Pancreas (tissue), 10 donors: ENCODE data around the gene RPL28. TPM values are rescaled to one million over a fixed set of nuclear protein-coding genes. Genes with fewer than 3 reads are reported as not detected.
A peak's percentile ranks its signal among the peaks of the same experiment; 100 is the strongest.

ENCODE experiments used
- ATAC-seq, 4 donors: fragments of 200-7000 bp; cut with Tn5 transposase; one replicate each; pipeline versions ENCODE4 v1.8.0 to v1.9.1; 2020; ENCODE audit warnings: mild to moderate bottlenecking in 4 of 4, moderate library complexity in 4 of 4
- DNase-seq, 6 donors: peaks; one replicate each; pipeline ENCODE4 v3.0.0-alpha.2; 2020
- FAIRE-seq: peaks from 2 replicates; lab custom pipeline; 2012; peaks lifted over from hg19 to GRCh38; lab: Jason Lieb, UNC
- H3K27ac ChIP-seq, 4 donors: fragments of 200-600 bp; sonication (generic); 1 replicate in 3 of 4; 2 replicates in 1 of 4; pipeline versions ENCODE4 v1.5.0 to v1.8.0; 2020
- H3K27me3 ChIP-seq, 4 donors: fragments of 200-600 bp; one replicate each; pipeline ENCODE4 v1.8.0; 2021
- H3K36me3 ChIP-seq, 3 donors: fragments of 200-600 bp; sonication (generic) in 1 of 3; one replicate each; pipeline versions ENCODE4 v1.5.0 to v1.8.0; 2020 to 2021
- H3K4me1 ChIP-seq, 3 donors: fragments of 200-600 bp; one replicate each; pipeline ENCODE4 v1.8.0; 2021
- H3K4me3 ChIP-seq, 4 donors: fragments of 200-600 bp; sonication (generic) in 2 of 4; one replicate each; pipeline versions ENCODE4 v1.5.0 to v1.8.0; 2020 to 2021
- H3K9me3 ChIP-seq, 4 donors: fragments of 200-600 bp; one replicate each; pipeline ENCODE4 v1.8.0; 2021
- CTCF ChIP-seq, 4 donors: fragments of 200-600 bp; sonication (generic) in 3 of 4; IDR thresholded peaks; one replicate each; pipeline versions ENCODE4 v1.5.0 to v1.8.0; 2021; ENCODE audit warnings: antibody characterized with exemption in 4 of 4
- WGBS, 2 donors: extraction: QIAGEN DNeasy Blood & Tissue Kit; methylation state at CpG; one replicate each; pipeline ENCODE4 v1.1.7; 2013; 5-methylcytosine and 5-hydroxymethylcytosine counted together
- intact Hi-C, 3 donors: fragments of 100-400 bp; cut with DNase I; formaldehyde crosslinking; loops; one replicate each; pipeline versions ENCODE4 v1.11.1 to v1.14.2; 2022
- polyA plus RNA-seq, 2 donors: library from polyadenylated mRNA; stranded (reverse); fragments of 200-250 nt; gene quantifications; one replicate each; pipeline ENCODE4 v1.2.3, GENCODE V29; 2013
- total RNA-seq, 6 donors: library from RNA; stranded (reverse); fragmentation: NEBNext Ultra II Directional in 4 of 6; extraction: Animal tissue kit (Norgen Biotek cat#: 25700) in 4 of 6; gene quantifications; one replicate each; pipeline versions ENCODE4 v1.2.1 to v1.2.4, GENCODE V29; 2021 to 2023
- donor health status: healthy with polysubstance abuse.
- donor health status: DM: no; HTN: no; CAD: no; lungs with moderate emphysema.
- donor health status: DM: no; HTN: no; CAD: no.
- donor health status: control.
- donor health status: control.
- donor health status: Bipolar disorder and iron deficiency.
- donor health status: DM: yes; HTN: yes; CAD: no.
- donor health status: DM: no; HTN: no; CAD: no.
- donor health status: DM: no; HTN: no; CAD: no.
- donor health status: DM: yes; HTN: yes; CAD: no.

RPL28 gene
- total and polyA plus RNA-seq, 8 donors, result 420 to 1,198 (median 819) TPM

- DNase-seq, result peak in 1 of 6 donors; percentile 48
- H3K27me3 ChIP-seq, result peaks cover 0 to 2% (median 0%) of the 10 kb centered on the region in 4 donors
- 78% methylated on average over 22 of the region's 22 CpGs for WGBS, 2 donors
- no peak for TF ChIP-seq CTCF (IDR thresholded peaks at IDR 0.05)
- H3K4me1 ChIP-seq, result peaks cover 0 to 1% (median 0%) of the 10 kb centered on the region in 3 donors
- no peak for ATAC-seq
- H3K9me3 ChIP-seq, result no peaks in the 10 kb centered on the region
- no peak for FAIRE-seq
- H3K4me3 ChIP-seq, result no peak overlapping the region
- H3K36me3 ChIP-seq, result no peaks in the 10 kb centered on the region
- no peak overlapping the region for H3K27ac ChIP-seq
- intact Hi-C loops, result no loop called here
Measured at GRCh38 chr19:55348317-55349034, 37.3 kb upstream of the RPL28 start.

GRCh38 chr19:55350620-55351315 is 35.0 kb upstream of the RPL28 start:
- H3K4me3 ChIP-seq, result no peak overlapping the region
- WGBS, 2 donors, result 58 to 59% methylated on average over 11 of the region's 11 CpGs
- intact Hi-C loops, result no loop called here
- H3K36me3 ChIP-seq, result no peaks in the 10 kb centered on the region
- TF ChIP-seq CTCF (IDR thresholded peaks at IDR 0.05), result no peak
- no peak for DNase-seq
- no peak overlapping the region for H3K27ac ChIP-seq
- ATAC-seq, result no peak
- H3K9me3 ChIP-seq, result no peaks in the 10 kb centered on the region
- FAIRE-seq, result no peak
- peaks cover 0 to 5% (median 0%) of the 10 kb centered on the region in 4 donors for H3K27me3 ChIP-seq
- H3K4me1 ChIP-seq, result peaks cover 0 to 3% (median 0%) of the 10 kb centered on the region in 3 donors

- WGBS, 2 donors, result 61 to 66% methylated on average over 6 of the region's 6 CpGs
Measured at GRCh38 chr19:55352040-55352439, 33.7 kb upstream of the RPL28 start.

GRCh38 chr19:55352549-55353145 is 33.1 kb upstream of the RPL28 start:
- peaks cover 0 to 5% (median 0%) of the 10 kb centered on the region in 4 donors for H3K27me3 ChIP-seq

More at GRCh38 chr19:55352040-55352439, 33.7 kb upstream of the RPL28 start:
- no peak overlapping the region for H3K4me3 ChIP-seq
- H3K27me3 ChIP-seq, result peaks cover 0 to 5% (median 0%) of the 10 kb centered on the region in 4 donors
- no peak overlapping the region for H3K27ac ChIP-seq
- ATAC-seq (no peak), FAIRE-seq (no peak), DNase-seq (no peak)
- H3K36me3 ChIP-seq, result no peaks in the 10 kb centered on the region
- H3K9me3 ChIP-seq, result no peaks in the 10 kb centered on the region
- no peak for TF ChIP-seq CTCF (IDR thresholded peaks at IDR 0.05)
- H3K4me1 ChIP-seq, result peaks cover 0 to 3% (median 0%) of the 10 kb centered on the region in 3 donors
- intact Hi-C loops, result no loop called here

More at GRCh38 chr19:55352549-55353145, 33.1 kb upstream of the RPL28 start:
- no peak for TF ChIP-seq CTCF (IDR thresholded peaks at IDR 0.05)
- Histone ChIP-seq H3K9me3 (no peaks in the 10 kb centered on the region), H3K36me3 (no peaks in the 10 kb centered on the region), H3K27ac (no peak overlapping the region), H3K4me3 (no peak overlapping the region), H3K4me1 (peaks cover 0 to 3% (median 0%) of the 10 kb centered on the region in 3 donors)
- no peak for FAIRE-seq
- DNase-seq, result no peak
- ATAC-seq, result no peak
- 42 to 44% methylated on average over 25 of the region's 25 CpGs for WGBS, 2 donors
- intact Hi-C loops, result no loop called here
